SU-DHL-6 (cell line): Measurements from ENCODE around the gene GMDS.

Experiments used
- H2AFZ ChIP-seq: fragments of 200-600 bp; sonication (generic); 2 replicates; pipeline ENCODE4 v1.6.1; 2014; ENCODE audit warnings: low read depth, mild to moderate bottlenecking, moderate library complexity, mixed read lengths, antibody characterized with exemption, low read length; ENCODE audit not compliant: severe bottlenecking
- H3F3A ChIP-seq: fragments of 200-600 bp; shearing (Covaris generic); 2 replicates; pipeline ENCODE4 v1.6.0; 2016; ENCODE audit warnings: antibody characterized with exemption, mild to moderate bottlenecking; ENCODE audit not compliant: insufficient read depth
- H3K27ac ChIP-seq: fragments of 200-600 bp; sonication (generic); 2 replicates; pipeline ENCODE4 v1.5.1; 2016; ENCODE audit warnings: low read depth, mild to moderate bottlenecking, low read length, moderate library complexity, mixed read lengths
- H3K27me3 ChIP-seq: fragments of 200-600 bp; sonication (generic), shearing (Covaris generic); 2 replicates; pipeline ENCODE4 v1.6.0; 2014; ENCODE audit warnings: mild to moderate bottlenecking, low read length
- H3K36me3 ChIP-seq: fragments of 200-600 bp; sonication (generic); 2 replicates; pipeline ENCODE4 v1.6.1; 2014; ENCODE audit warnings: mild to moderate bottlenecking, low read length, mixed read lengths
- H3K4me2 ChIP-seq: fragments of 300-600, 200-600 bp; shearing (Covaris generic), sonication (generic); 2 replicates; pipeline ENCODE4 v1.6.0; 2014; ENCODE audit warnings: low read length, low read depth, mild to moderate bottlenecking; ENCODE audit not compliant: poor library complexity, severe bottlenecking
- H3K4me3 ChIP-seq: fragments of 200-600 bp; sonication (generic); 2 replicates; pipeline ENCODE4 v1.5.1; 2014; ENCODE audit warnings: antibody characterized with exemption, low read length, mild to moderate bottlenecking, mixed read lengths; ENCODE audit not compliant: insufficient read depth, poor library complexity, severe bottlenecking
- H3K79me2 ChIP-seq: fragments of 200-600 bp; sonication (generic); 2 replicates; pipeline ENCODE4 v1.6.1; 2014; ENCODE audit warnings: mild to moderate bottlenecking, low read length, moderate library complexity; ENCODE audit not compliant: insufficient read depth
- H3K9ac ChIP-seq: fragments of 200-600 bp; sonication (generic); 2 replicates; pipeline ENCODE4 v1.7.0; 2014; ENCODE audit warnings: mild to moderate bottlenecking, low read length
- H3K9me2 ChIP-seq: fragments of 200-600 bp; sonication (generic); replicated peaks from 2 replicates; pipeline ENCODE4 v1.6.1; 2014; ENCODE audit warnings: low read length; ENCODE audit not compliant: insufficient read depth
- H3K9me3 ChIP-seq: fragments of 200-600 bp; sonication (generic); 2 replicates; pipeline ENCODE4 v1.6.1; 2014; ENCODE audit warnings: low read length, mixed read lengths; ENCODE audit not compliant: insufficient read depth
- H4K20me1 ChIP-seq: fragments of 200-600 bp; sonication (generic); 2 replicates; pipeline ENCODE4 v1.6.1; 2014; ENCODE audit warnings: low read depth, mild to moderate bottlenecking, antibody characterized with exemption, low read length, moderate library complexity, mixed read lengths
- EZH2phosphoT487 ChIP-seq: fragments of 200-600 bp; sonication (generic), shearing (Covaris generic); conservative IDR thresholded peaks from 2 replicates; pipeline ENCODE4 v1.6.1; 2018; ENCODE audit warnings: mild to moderate bottlenecking, antibody characterized with exemption, low read length, moderate library complexity, mixed read lengths
- TF ChIP-seq, protein P1 (sequence below): fragments of 200-600 bp; sonication (generic); IDR thresholded peaks from one replicate; pipeline ENCODE4 v1.5.1; 2017; ENCODE audit warnings: antibody characterized with exemption, mild to moderate bottlenecking, low read length, moderate library complexity; ENCODE audit not compliant: insufficient read depth, poor library complexity, severe bottlenecking

Gene GMDS

DNA sequence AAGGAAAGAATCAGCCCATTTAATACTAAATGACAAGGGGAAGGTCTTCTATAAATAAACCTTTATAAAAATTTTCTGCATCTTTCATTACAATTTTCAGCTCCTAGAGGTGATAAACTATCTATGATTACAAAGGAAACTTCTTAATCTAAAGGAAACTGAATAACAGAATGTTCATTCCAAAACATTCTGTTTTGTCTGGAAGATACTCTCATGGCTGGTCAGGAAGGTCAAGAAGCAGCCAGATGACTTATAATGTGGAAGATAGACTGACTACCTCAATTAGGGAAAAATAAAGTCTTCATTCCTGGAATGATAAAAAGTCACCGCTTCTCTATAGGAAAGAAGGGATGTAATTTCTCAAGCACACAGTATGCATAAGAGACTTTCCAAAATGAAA, 131.3 kb downstream of the GMDS start:
- no peak overlapping the region for H2AFZ ChIP-seq
- no peaks in the 10 kb centered on the region for H3K9me3 ChIP-seq
- H3K4me3 ChIP-seq: no peak overlapping the region
- H3F3A ChIP-seq: no peaks in the 10 kb centered on the region
- no peaks in the 10 kb centered on the region for H3K36me3 ChIP-seq
- no peaks in the 10 kb centered on the region for H4K20me1 ChIP-seq
- no peaks in the 10 kb centered on the region for H3K27me3 ChIP-seq
- TF ChIP-seq EZH2phosphoT487: no peak
- TF ChIP-seq, protein P1, sequence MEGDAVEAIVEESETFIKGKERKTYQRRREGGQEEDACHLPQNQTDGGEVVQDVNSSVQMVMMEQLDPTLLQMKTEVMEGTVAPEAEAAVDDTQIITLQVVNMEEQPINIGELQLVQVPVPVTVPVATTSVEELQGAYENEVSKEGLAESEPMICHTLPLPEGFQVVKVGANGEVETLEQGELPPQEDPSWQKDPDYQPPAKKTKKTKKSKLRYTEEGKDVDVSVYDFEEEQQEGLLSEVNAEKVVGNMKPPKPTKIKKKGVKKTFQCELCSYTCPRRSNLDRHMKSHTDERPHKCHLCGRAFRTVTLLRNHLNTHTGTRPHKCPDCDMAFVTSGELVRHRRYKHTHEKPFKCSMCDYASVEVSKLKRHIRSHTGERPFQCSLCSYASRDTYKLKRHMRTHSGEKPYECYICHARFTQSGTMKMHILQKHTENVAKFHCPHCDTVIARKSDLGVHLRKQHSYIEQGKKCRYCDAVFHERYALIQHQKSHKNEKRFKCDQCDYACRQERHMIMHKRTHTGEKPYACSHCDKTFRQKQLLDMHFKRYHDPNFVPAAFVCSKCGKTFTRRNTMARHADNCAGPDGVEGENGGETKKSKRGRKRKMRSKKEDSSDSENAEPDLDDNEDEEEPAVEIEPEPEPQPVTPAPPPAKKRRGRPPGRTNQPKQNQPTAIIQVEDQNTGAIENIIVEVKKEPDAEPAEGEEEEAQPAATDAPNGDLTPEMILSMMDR: no peak
- no peak overlapping the region for H3K9ac ChIP-seq
- H3K79me2 ChIP-seq: no peaks in the 10 kb centered on the region
- H3K4me2 ChIP-seq: no peak overlapping the region
- H3K9me2 ChIP-seq: no peaks in the 10 kb centered on the region
- H3K27ac ChIP-seq: no peak overlapping the region

DNA sequence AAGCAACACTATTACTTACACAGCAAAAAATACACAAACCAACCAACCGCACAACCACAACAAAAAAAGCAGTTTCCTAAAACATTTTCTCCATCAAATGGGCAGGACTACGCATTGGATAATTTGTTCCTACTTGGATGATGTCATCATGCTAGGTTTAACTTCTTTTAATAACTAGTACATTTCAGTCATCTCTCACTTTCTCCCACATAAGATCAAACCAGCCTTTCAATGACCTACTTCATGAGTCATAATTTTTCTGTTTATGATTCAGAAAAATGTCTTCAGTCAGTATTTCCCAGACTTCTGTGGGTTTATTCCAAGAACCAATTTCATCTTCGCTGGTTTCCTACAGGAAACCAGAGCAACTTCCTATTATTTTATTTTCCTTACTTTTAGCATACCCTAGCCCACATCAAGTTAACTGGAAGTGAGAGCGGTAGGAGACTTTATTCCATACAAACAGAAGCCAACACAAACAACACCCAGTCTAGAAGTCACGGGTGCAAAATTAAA, 134.2 kb downstream of the GMDS start:
- TF ChIP-seq EZH2phosphoT487: no peak
- TF ChIP-seq, protein P1: no peak
- H3K27ac ChIP-seq: no peak overlapping the region
- no peaks in the 10 kb centered on the region for H4K20me1 ChIP-seq
- H3K9me3 ChIP-seq: no peaks in the 10 kb centered on the region
- H3K27me3 ChIP-seq: no peaks in the 10 kb centered on the region
- H3K79me2 ChIP-seq: no peaks in the 10 kb centered on the region
- H3K4me2 ChIP-seq: no peak overlapping the region
- H3K4me3 ChIP-seq: no peak overlapping the region
- H3K36me3 ChIP-seq: no peaks in the 10 kb centered on the region
- H3K9ac ChIP-seq: no peak overlapping the region
- H3K9me2 ChIP-seq: no peaks in the 10 kb centered on the region
- no peak overlapping the region for H2AFZ ChIP-seq
- no peaks in the 10 kb centered on the region; the same call in 1 of the 2 replicates for H3F3A ChIP-seq

DNA sequence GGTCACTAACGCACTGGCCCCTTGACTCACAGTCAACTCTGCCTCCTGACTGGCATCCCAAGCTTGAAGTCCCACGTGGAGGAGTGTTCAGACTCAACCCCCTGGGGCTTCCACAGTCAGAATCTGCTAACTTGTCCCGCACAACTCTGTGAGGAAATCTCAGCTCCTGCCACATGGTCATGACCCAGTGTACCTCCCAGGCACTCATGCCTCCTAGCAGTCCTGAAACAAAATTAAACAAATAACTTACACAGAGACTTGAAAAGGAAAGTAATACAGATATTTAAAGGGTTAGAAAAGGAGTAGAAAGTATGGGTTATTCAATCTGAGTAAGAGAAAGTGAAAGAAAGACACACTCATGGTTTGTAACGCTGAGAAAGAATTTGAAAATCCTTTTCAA, 134.9 kb downstream of the GMDS start:
- Histone ChIP-seq H3K36me3 (no peaks in the 10 kb centered on the region), H3K27ac (no peak overlapping the region), H3K4me3 (no peak overlapping the region), H3K9ac (no peak overlapping the region), H3K4me2 (no peak overlapping the region), H3K9me3 (no peaks in the 10 kb centered on the region), H3K79me2 (no peaks in the 10 kb centered on the region), H3K27me3 (no peaks in the 10 kb centered on the region), H2AFZ (no peak overlapping the region), H3F3A (no peaks in the 10 kb centered on the region; the same call in 1 of the 2 replicates), H3K9me2 (no peaks in the 10 kb centered on the region), H4K20me1 (no peaks in the 10 kb centered on the region)
- TF ChIP-seq EZH2phosphoT487: no peak
- TF ChIP-seq, protein P1: no peak
